ENCODE data around the gene TRPM7.

The TRPM7 gene

DNA sequence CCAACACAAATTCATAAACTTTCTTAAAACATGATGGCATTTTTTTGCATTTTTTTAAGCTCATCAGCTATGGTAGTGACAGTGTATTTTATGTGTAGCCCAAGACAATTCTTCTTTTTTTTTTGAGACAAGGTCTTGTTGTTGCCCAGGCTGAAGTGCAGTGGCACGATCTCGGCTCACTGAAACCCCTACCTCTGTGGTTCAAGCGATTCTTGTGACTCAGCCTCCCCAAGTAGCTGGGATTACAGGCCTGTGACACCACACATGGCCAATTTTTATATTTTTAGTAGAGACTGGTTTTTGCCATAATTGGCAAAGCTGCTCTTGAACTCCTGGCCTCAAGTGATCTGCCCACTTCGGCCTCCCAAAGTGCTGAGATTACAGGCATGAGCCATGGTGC, 122.8 kb downstream of the TRPM7 start:
- DNase-seq (ENCODE audit: low read depth, low spot score), result no peak
- TF ChIP-seq ZNF274 (IDR thresholded peaks at IDR 0.05; ENCODE audit: low read depth, low read length) (no peak), SUZ12 (IDR thresholded peaks at IDR 0.05; ENCODE audit: extremely low read depth, insufficient read depth, insufficient read length) (no peak), YY1 (IDR thresholded peaks at IDR 0.05; ENCODE audit: insufficient read depth, insufficient read length) (no peak)
- Histone ChIP-seq H3K4me1 (ENCODE audit: insufficient read depth, insufficient read length) (no peaks in the 10 kb centered on the region), H3K4me3 (ENCODE audit: insufficient read length, low read depth) (no peak overlapping the region), H3K9ac (ENCODE audit: insufficient read length, low read depth) (no peak overlapping the region), H3K9me3 (ENCODE audit: insufficient read depth, low read length) (no peaks in the 10 kb centered on the region), H3K36me3 (ENCODE audit: insufficient read depth, insufficient read length, low read length) (peaks cover 12% of the 10 kb centered on the region), H3K27me3 (ENCODE audit: insufficient read depth, insufficient read length) (no peaks in the 10 kb centered on the region)

DNA sequence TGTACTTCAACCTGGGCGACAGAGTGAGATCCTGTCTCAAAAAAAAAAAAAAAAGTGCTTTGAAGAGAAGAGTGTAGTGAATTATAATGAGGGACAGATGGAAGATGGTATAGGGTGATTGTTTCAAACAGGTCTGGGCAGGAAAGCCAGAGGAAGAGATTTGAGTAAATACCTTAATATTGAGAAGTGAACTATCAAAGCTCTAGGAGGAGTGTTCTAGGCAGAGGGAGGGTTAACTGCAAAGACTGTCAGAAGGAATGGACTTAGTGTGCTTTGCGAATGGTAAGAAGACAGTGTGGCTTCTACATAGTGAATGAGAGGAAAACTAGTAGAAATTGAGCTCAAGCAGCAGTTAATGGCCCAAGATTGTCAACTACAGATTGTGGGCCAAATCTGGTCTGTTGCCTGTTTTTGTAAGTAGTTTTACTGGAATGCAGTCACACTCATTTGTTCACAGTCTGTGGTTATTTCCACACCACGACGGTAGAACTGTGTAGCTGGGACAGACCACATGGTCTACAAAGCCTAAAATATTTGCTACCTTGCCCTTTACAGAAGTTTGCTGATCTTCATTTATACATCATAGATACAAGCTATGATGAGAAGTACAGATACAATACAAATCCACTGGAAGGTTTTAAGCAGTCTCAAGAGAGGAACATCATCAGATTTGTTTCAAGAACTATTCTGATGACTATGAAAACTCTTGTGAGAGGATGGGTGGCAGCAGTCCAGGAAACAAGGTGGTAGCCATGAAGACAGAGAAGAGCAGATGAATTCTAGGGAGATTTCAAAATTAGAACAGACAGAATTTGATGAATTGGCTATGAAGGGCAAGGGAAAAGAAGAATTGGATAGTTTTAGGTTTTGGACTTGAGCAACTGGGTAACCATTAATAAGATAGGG, 123.6 kb downstream of the TRPM7 start:
- H3K4me3 ChIP-seq (ENCODE audit: insufficient read length, low read depth), result no peak overlapping the region
- H3K36me3 ChIP-seq (ENCODE audit: insufficient read depth, insufficient read length, low read length), result peaks cover 15% of the 10 kb centered on the region
- H3K9me3 ChIP-seq (ENCODE audit: insufficient read depth, low read length), result no peaks in the 10 kb centered on the region
- TF ChIP-seq SUZ12 (IDR thresholded peaks at IDR 0.05; ENCODE audit: extremely low read depth, insufficient read depth, insufficient read length), result no peak
- no peak for TF ChIP-seq YY1 (IDR thresholded peaks at IDR 0.05; ENCODE audit: insufficient read depth, insufficient read length)
- TF ChIP-seq ZNF274 (IDR thresholded peaks at IDR 0.05; ENCODE audit: low read depth, low read length), result no peak
- DNase-seq (ENCODE audit: low read depth, low spot score), result no peak
- H3K9ac ChIP-seq (ENCODE audit: insufficient read length, low read depth), result no peak overlapping the region
- H3K27me3 ChIP-seq (ENCODE audit: insufficient read depth, insufficient read length), result no peaks in the 10 kb centered on the region
- no peaks in the 10 kb centered on the region for H3K4me1 ChIP-seq (ENCODE audit: insufficient read depth, insufficient read length)

DNA sequence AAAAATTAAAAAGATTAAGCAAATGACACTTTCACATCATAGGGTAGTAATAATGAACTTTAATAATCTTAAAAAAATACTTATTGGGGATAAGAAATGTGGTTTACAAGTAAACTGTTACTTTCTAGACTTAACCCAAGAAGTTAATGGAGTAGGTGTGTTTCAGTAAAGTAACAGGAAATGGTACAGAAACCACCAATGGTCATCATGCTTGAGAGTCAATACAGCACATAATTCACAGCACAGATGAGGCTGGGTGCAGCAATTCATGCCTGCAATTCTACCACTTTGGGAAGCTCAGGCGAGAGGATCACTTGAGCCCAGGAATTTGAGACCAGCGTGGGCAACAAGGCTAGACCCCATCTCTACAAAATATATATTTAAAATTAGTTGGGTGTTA, 128.6 kb downstream of the TRPM7 start:
- no peaks in the 10 kb centered on the region for H3K4me1 ChIP-seq (ENCODE audit: insufficient read depth, insufficient read length)
- H3K9me3 ChIP-seq (ENCODE audit: insufficient read depth, low read length), result no peaks in the 10 kb centered on the region
- no peak for DNase-seq (ENCODE audit: low read depth, low spot score)
- H3K27me3 ChIP-seq (ENCODE audit: insufficient read depth, insufficient read length), result no peaks in the 10 kb centered on the region
- no peak overlapping the region for H3K9ac ChIP-seq (ENCODE audit: insufficient read length, low read depth)
- no peak overlapping the region for H3K4me3 ChIP-seq (ENCODE audit: insufficient read length, low read depth)
- peaks cover 11% of the 10 kb centered on the region for H3K36me3 ChIP-seq (ENCODE audit: insufficient read depth, insufficient read length, low read length)
- TF ChIP-seq SUZ12 (IDR thresholded peaks at IDR 0.05; ENCODE audit: extremely low read depth, insufficient read depth, insufficient read length) (no peak), ZNF274 (IDR thresholded peaks at IDR 0.05; ENCODE audit: low read depth, low read length) (no peak), YY1 (IDR thresholded peaks at IDR 0.05; ENCODE audit: insufficient read depth, insufficient read length) (no peak)

DNA sequence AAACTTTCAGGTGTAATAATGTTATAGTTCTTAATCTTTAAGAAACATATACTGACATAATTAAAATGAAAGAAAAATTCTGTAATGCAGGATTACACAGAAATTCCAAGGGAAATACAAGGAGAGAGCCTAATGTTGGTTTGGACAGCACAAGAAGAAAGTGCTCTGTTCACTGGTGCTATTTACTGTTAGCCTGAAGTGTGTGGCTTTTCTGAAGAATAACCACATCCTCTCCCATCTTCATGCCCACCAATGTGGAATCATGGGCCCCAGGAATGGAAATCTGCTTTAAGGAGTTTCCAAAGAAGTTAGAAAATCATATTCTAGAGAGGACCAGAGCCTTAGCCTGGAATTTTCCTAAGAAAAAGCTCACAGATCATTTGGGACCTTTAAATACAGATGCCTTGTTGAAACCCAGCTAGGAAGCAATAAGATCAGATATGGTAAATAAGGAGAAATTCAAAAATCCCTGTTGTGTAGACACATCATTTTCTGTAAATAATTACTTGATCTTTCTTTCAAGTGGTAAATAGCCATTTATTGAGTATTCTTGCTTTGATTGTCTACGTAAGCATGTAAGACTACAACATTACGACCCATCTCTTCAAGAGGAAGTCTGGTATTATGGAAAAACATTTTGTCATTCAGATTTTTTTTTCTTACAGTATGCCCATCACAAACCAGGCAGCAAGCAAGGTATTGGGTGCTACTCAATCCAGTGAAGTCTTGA, 129.8 kb downstream of the TRPM7 start:
- Histone ChIP-seq H3K9me3 (ENCODE audit: insufficient read depth, low read length) (no peaks in the 10 kb centered on the region), H3K9ac (ENCODE audit: insufficient read length, low read depth) (no peak overlapping the region), H3K27me3 (ENCODE audit: insufficient read depth, insufficient read length) (no peaks in the 10 kb centered on the region), H3K4me3 (ENCODE audit: insufficient read length, low read depth) (no peak overlapping the region), H3K4me1 (ENCODE audit: insufficient read depth, insufficient read length) (no peaks in the 10 kb centered on the region), H3K36me3 (ENCODE audit: insufficient read depth, insufficient read length, low read length) (peaks cover 11% of the 10 kb centered on the region)
- DNase-seq (ENCODE audit: low read depth, low spot score), result no peak
- TF ChIP-seq SUZ12 (IDR thresholded peaks at IDR 0.05; ENCODE audit: extremely low read depth, insufficient read depth, insufficient read length) (no peak), ZNF274 (IDR thresholded peaks at IDR 0.05; ENCODE audit: low read depth, low read length) (no peak), YY1 (IDR thresholded peaks at IDR 0.05; ENCODE audit: insufficient read depth, insufficient read length) (no peak)

DNA sequence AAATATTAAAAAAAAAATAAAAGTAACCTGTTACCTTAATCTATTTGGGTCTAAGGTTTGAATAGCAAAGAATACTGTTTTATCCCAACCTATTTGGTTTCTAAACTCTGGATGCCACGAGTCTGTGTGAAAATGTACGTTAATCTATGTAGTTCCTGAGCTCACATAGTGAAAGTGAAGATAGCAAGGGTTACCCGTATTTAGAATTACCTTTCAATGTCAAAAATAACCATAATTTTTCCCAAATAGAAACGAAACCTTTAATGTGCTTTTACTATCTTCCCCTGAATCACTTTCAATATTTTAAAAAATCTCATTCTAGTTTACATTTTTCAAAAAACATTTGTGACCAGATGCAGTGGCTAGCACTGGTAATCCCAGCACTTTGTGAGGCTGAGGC, 134.4 kb downstream of the TRPM7 start:
- no peak for TF ChIP-seq SUZ12 (IDR thresholded peaks at IDR 0.05; ENCODE audit: extremely low read depth, insufficient read depth, insufficient read length)
- no peak for TF ChIP-seq YY1 (IDR thresholded peaks at IDR 0.05; ENCODE audit: insufficient read depth, insufficient read length)
- TF ChIP-seq ZNF274 (IDR thresholded peaks at IDR 0.05; ENCODE audit: low read depth, low read length), result no peak
- no peak for DNase-seq (ENCODE audit: low read depth, low spot score)
- no peaks in the 10 kb centered on the region for H3K4me1 ChIP-seq (ENCODE audit: insufficient read depth, insufficient read length)
- H3K27me3 ChIP-seq (ENCODE audit: insufficient read depth, insufficient read length), result no peaks in the 10 kb centered on the region
- H3K4me3 ChIP-seq (ENCODE audit: insufficient read length, low read depth), result no peak overlapping the region
- H3K36me3 ChIP-seq (ENCODE audit: insufficient read depth, insufficient read length, low read length), result no peaks in the 10 kb centered on the region
- H3K9ac ChIP-seq (ENCODE audit: insufficient read length, low read depth), result no peak overlapping the region
- H3K9me3 ChIP-seq (ENCODE audit: insufficient read depth, low read length), result no peaks in the 10 kb centered on the region

DNA sequence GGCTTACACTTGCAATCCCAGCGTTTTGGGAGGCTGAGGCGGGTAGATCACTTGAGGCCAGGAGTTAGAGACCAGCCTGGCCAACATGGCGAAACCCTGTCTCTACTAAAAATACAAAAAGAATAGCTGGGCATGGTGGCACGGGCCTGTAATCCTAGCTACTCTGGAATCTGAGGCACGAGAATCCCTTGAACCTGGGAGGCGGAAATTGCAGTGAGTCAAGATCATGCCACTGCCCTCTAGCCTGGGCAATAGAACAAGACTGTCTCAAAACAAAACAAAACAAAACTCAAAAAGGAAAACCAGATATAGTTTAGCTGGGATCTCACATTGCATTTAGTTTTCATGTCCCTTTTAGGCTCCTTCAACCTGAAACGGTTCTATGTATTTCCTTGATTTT, 137.3 kb downstream of the TRPM7 start:
- Histone ChIP-seq H3K9ac (ENCODE audit: insufficient read length, low read depth) (no peak overlapping the region), H3K36me3 (ENCODE audit: insufficient read depth, insufficient read length, low read length) (no peaks in the 10 kb centered on the region), H3K9me3 (ENCODE audit: insufficient read depth, low read length) (no peaks in the 10 kb centered on the region), H3K4me3 (ENCODE audit: insufficient read length, low read depth) (no peak overlapping the region), H3K27me3 (ENCODE audit: insufficient read depth, insufficient read length) (no peaks in the 10 kb centered on the region), H3K4me1 (ENCODE audit: insufficient read depth, insufficient read length) (no peaks in the 10 kb centered on the region)
- TF ChIP-seq YY1 (IDR thresholded peaks at IDR 0.05; ENCODE audit: insufficient read depth, insufficient read length), result no peak
- TF ChIP-seq SUZ12 (IDR thresholded peaks at IDR 0.05; ENCODE audit: extremely low read depth, insufficient read depth, insufficient read length), result no peak
- TF ChIP-seq ZNF274 (IDR thresholded peaks at IDR 0.05; ENCODE audit: low read depth, low read length), result no peak
- DNase-seq (ENCODE audit: low read depth, low spot score), result no peak

DNA sequence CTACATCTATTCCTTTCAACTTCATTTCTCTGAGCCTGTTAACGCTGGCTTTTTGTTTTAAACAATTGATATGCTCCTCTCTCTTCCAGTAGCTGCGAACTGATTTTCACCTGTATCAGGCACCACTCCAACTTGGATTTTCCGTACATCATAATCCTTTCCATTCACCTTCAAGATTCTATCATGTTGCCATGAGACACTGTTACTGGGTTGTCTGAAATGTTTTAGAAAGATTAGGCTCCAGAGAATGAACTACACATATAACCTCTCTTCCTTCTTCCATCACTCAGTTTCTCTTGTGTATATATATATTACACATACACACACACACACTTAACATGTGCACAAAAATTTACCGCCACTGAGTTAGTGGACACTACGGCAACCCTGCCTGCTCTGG, 140.0 kb downstream of the TRPM7 start, which contains the start of gene USP50:
Gene USP50, minus strand, starts transcription at position 101 of the 400 bp plus-strand sequence. CDS start 141 bp downstream, outside the sequence.
- TF ChIP-seq YY1 (IDR thresholded peaks at IDR 0.05; ENCODE audit: insufficient read depth, insufficient read length) (no peak), SUZ12 (IDR thresholded peaks at IDR 0.05; ENCODE audit: extremely low read depth, insufficient read depth, insufficient read length) (no peak), ZNF274 (IDR thresholded peaks at IDR 0.05; ENCODE audit: low read depth, low read length) (no peak)
- no peak within 1 kb of the TSS for H3K9ac ChIP-seq (ENCODE audit: insufficient read length, low read depth)
- H3K4me3 ChIP-seq (ENCODE audit: insufficient read length, low read depth), result no peak within 1 kb of the TSS
- H3K4me1 ChIP-seq (ENCODE audit: insufficient read depth, insufficient read length), result no peaks in the 10 kb centered on the region
- H3K27me3 ChIP-seq (ENCODE audit: insufficient read depth, insufficient read length), result no peaks in the 10 kb centered on the region
- no peaks in the 10 kb centered on the region for H3K36me3 ChIP-seq (ENCODE audit: insufficient read depth, insufficient read length, low read length)
- no peaks in the 10 kb centered on the region for H3K9me3 ChIP-seq (ENCODE audit: insufficient read depth, low read length)
- DNase-seq (ENCODE audit: low read depth, low spot score), result no peak
